ENCODE measurements around the gene ZNF609.

Gene ZNF609

GRCh38 chr15:64694816-64695215, 234.4 kb downstream of the ZNF609 start:
- no peak for DNase-seq (ENCODE audit: low read depth in 2 of 2)

GRCh38 chr15:64695561-64695992, 235.2 kb downstream of the ZNF609 start:
- no peak for DNase-seq (ENCODE audit: low read depth in 2 of 2)

- DNase-seq (ENCODE audit: low read depth in 2 of 2), result no peak
These were observed 236.1 kb downstream of the ZNF609 start for GRCh38 chr15:64696481-64696880.

GRCh38 chr15:64697911-64698369, 237.6 kb downstream of the ZNF609 start:
- DNase-seq (ENCODE audit: low read depth in 2 of 2), result peak in 1 of 2 donors; percentile 40

GRCh38 chr15:64698823-64699222, 238.4 kb downstream of the ZNF609 start:
- DNase-seq (ENCODE audit: low read depth in 2 of 2), result no peak

GRCh38 chr15:64699751-64700388, 239.5 kb downstream of the ZNF609 start:
- DNase-seq (ENCODE audit: low read depth in 2 of 2), result no peak

- no peak for DNase-seq (ENCODE audit: low read depth in 2 of 2)
These were observed 240.7 kb downstream of the ZNF609 start for GRCh38 chr15:64701051-64701450.

- DNase-seq (ENCODE audit: low read depth in 2 of 2), result no peak
These were observed 241.3 kb downstream of the ZNF609 start for GRCh38 chr15:64701482-64702184.

- DNase-seq (ENCODE audit: low read depth in 2 of 2), result peak; percentile 96
These were observed 242.6 kb downstream of the ZNF609 start for GRCh38 chr15:64702816-64703631.

GRCh38 chr15:64703632-64703959, 243.2 kb downstream of the ZNF609 start:
- DNase-seq (ENCODE audit: low read depth in 2 of 2), result no peak

GRCh38 chr15:64705006-64705405, 244.6 kb downstream of the ZNF609 start:
- no peak for DNase-seq (ENCODE audit: low read depth in 2 of 2)

- DNase-seq (ENCODE audit: low read depth in 2 of 2), result no peak
These were observed 245.9 kb downstream of the ZNF609 start for GRCh38 chr15:64706011-64706911.

- DNase-seq (ENCODE audit: low read depth in 2 of 2), result no peak
These were observed 250.5 kb downstream of the ZNF609 start for GRCh38 chr15:64710676-64711428.

- no peak for DNase-seq (ENCODE audit: low read depth in 2 of 2)
These were observed 252.0 kb downstream of the ZNF609 start for GRCh38 chr15:64712353-64712752.

- DNase-seq (ENCODE audit: low read depth in 2 of 2), result no peak
These were observed 253.2 kb downstream of the ZNF609 start for GRCh38 chr15:64713592-64713991.

GRCh38 chr15:64716452-64716851, 256.1 kb downstream of the ZNF609 start:
- DNase-seq (ENCODE audit: low read depth in 2 of 2), result no peak

GRCh38 chr15:64717130-64717529, 256.8 kb downstream of the ZNF609 start:
- no peak for DNase-seq (ENCODE audit: low read depth in 2 of 2)

GRCh38 chr15:64717735-64718495, 257.5 kb downstream of the ZNF609 start:
- no peak for DNase-seq (ENCODE audit: low read depth in 2 of 2)

- DNase-seq (ENCODE audit: low read depth in 2 of 2), result no peak
These were observed 259.8 kb downstream of the ZNF609 start for GRCh38 chr15:64720188-64720587.

GRCh38 chr15:64730151-64730550, 269.8 kb downstream of the ZNF609 start:
- no peak for DNase-seq (ENCODE audit: low read depth in 2 of 2)

All from stimulated activated CD8-positive, alpha-beta memory T cell treated with anti-CD3 and anti-CD28 coated beads, Interleukin-2, amount 100 ng/mL, for 48 hours (primary cell).